GM12874 (cell line): ENCODE data around the gene NCOA3.

ENCODE experiments used
- TF ChIP-seq, protein P1 (sequence below): IDR thresholded peaks from 2 replicates; pipeline ENCODE4 v1.5.1; 2011; ENCODE audit warnings: low read depth, mild to moderate bottlenecking, control low read depth, low read length, moderate library complexity; ENCODE audit not compliant: insufficient read depth

Gene NCOA3

DNA sequence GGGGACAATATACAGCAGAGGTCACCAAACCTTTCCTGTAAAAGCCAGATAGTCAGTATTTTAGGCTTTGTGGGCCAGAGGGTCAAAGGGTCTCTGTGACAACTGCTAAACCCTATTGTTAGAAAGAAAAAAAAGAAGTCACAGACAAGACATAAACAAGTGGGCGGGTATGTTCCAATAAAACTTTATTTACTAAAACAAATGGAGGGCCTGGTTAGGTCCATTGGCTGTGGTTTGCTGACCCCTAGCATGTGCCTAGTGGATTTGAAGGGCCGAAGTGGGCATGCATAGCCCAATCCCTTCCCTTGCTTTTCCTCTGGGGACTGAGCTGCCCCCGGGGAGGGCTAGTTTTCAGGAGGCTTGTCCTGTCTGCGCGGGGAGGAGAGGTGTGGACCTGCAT is 204.7 kb downstream of the NCOA3 start:
- TF ChIP-seq, protein P1, sequence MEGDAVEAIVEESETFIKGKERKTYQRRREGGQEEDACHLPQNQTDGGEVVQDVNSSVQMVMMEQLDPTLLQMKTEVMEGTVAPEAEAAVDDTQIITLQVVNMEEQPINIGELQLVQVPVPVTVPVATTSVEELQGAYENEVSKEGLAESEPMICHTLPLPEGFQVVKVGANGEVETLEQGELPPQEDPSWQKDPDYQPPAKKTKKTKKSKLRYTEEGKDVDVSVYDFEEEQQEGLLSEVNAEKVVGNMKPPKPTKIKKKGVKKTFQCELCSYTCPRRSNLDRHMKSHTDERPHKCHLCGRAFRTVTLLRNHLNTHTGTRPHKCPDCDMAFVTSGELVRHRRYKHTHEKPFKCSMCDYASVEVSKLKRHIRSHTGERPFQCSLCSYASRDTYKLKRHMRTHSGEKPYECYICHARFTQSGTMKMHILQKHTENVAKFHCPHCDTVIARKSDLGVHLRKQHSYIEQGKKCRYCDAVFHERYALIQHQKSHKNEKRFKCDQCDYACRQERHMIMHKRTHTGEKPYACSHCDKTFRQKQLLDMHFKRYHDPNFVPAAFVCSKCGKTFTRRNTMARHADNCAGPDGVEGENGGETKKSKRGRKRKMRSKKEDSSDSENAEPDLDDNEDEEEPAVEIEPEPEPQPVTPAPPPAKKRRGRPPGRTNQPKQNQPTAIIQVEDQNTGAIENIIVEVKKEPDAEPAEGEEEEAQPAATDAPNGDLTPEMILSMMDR = no peak
